ENCODE results near the gene PARD6G. TPM values are rescaled to one million over a fixed set of nuclear protein-coding genes. Genes with fewer than 3 reads are reported as not detected.

The PARD6G gene
- total and polyA plus RNA-seq, 10 of the 15 experiments (the other 5 are each of a cell fraction or from before 2014, with no cell fraction given), result 0.20 to 2.0 (median 0.60) TPM

DNA sequence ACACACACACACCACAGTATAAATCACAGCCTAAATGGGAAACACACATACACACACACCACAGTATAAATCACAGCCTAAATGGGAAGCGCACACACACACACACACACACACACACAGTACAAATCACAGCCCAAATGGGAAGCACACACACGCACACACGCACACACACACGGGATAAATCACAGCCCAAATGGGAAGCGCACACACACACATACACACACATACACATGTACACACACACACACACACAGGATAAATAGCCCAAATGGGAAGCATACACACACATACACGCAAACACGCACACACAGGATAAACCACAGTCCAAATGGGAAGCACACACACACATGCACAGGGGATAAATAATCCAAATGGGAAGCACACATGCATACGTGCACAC is 70.2 kb downstream of the PARD6G start:
- Histone ChIP-seq H3K9me3 (replicated peaks; ENCODE audit: control insufficient read depth, insufficient read depth, low read length) (no peaks in the 10 kb centered on the region), H3K4me1 (ENCODE audit: control insufficient read depth, insufficient read depth, low read length) (peaks cover 10% of the 10 kb centered on the region), H3K4me2 (ENCODE audit: control insufficient read depth, insufficient read depth) (no peak overlapping the region), H4K20me1 (ENCODE audit: control insufficient read depth, insufficient read depth) (no peaks in the 10 kb centered on the region), H3K79me2 (ENCODE audit: control insufficient read depth, insufficient read depth, low read length) (no peaks in the 10 kb centered on the region), H3K27ac (ENCODE audit: control insufficient read depth, insufficient read depth) (no peak overlapping the region), H3K27me3 (replicated peaks in 1 of 2; ENCODE audit: control insufficient read depth in 2 of 2, insufficient read depth in 2 of 2, low read length in 1 of 2) (no peaks in the 10 kb centered on the region; a peak in 1 of 4 replicates), H3K9ac (ENCODE audit: control insufficient read depth, insufficient read depth, low read length) (no peak overlapping the region), H3K36me3 (ENCODE audit: control insufficient read depth in 2 of 2, insufficient read depth in 2 of 2, low read length in 1 of 2) (no peaks in the 10 kb centered on the region), H2AFZ (ENCODE audit: control insufficient read depth, low read depth, low read length) (no peak overlapping the region), H3K4me3 (no peak overlapping the region)
- ChIA-PET SMC1A (ENCODE audit: uncharacterized antibody, unreplicated experiment) (interaction anchor here (1.5 to 1.9 kb wide), 2 partner anchors 14 to 64 kb away, joined by 4 to 5 read pairs; no protein-coding TSS in a partner anchor), POLR2A (no interaction called here), RAD21 (ENCODE audit: unreplicated experiment) (interaction anchor here (2.0 kb wide), 1 partner anchor 79 kb away, joined by 8 read pairs; no protein-coding TSS in a partner anchor), CTCF (no interaction called here)
- DNase-seq (ENCODE audit: low read depth, low spot score) (no peak), FAIRE-seq (no peak), ATAC-seq (no peak)
- in situ Hi-C loops (cut with MboI) (no loop called here), intact Hi-C loops (cut with micrococcal nuclease; ENCODE audit: unreplicated experiment) (no loop called here)
- WGBS (ENCODE audit: insufficient coverage, insufficient replicate concordance, low lambda C conversion rate, missing lambda C conversion rate), result 73% methylated on average over 8 of the region's 8 CpGs
- TF ChIP-seq, protein P1, sequence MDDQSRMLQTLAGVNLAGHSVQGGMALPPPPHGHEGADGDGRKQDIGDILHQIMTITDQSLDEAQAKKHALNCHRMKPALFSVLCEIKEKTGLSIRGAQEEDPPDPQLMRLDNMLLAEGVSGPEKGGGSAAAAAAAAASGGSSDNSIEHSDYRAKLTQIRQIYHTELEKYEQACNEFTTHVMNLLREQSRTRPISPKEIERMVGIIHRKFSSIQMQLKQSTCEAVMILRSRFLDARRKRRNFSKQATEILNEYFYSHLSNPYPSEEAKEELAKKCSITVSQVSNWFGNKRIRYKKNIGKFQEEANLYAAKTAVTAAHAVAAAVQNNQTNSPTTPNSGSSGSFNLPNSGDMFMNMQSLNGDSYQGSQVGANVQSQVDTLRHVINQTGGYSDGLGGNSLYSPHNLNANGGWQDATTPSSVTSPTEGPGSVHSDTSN (IDR thresholded peaks at IDR 0.05; ENCODE audit: insufficient replicate concordance, low read depth, low read length), result no peak
- TF ChIP-seq SREBF1 (IDR thresholded peaks at IDR 0.05; ENCODE audit: low read length) (no peak), NR2C1 (IDR thresholded peaks at IDR 0.05) (no peak), WRNIP1 (IDR thresholded peaks at IDR 0.05; ENCODE audit: borderline replicate concordance, low read depth, low read length) (no peak), JUND (IDR thresholded peaks at IDR 0.05; ENCODE audit: low read depth, low read length) (no peak), E2F8 (IDR thresholded peaks at IDR 0.05; ENCODE audit: low read depth, partially characterized antibody) (no peak), LARP7 (IDR thresholded peaks at IDR 0.05) (no peak), EED (IDR thresholded peaks at IDR 0.05; ENCODE audit: low read depth) (no peak), ZNF24 (IDR thresholded peaks at IDR 0.05) (no peak), FOS (IDR thresholded peaks at IDR 0.05; ENCODE audit: borderline replicate concordance, extremely low read depth, insufficient read length) (no peak), SREBF2 (IDR thresholded peaks at IDR 0.05; ENCODE audit: low read length) (no peak)
- BruUV-seq (replicated peaks), result no TSS peak

Measured in GM12878 (cell line).